Left hindlimb (tissue), 1 donor: Measurements from ENCODE around the gene HSPB9.
A peak's percentile ranks its signal among the peaks of the same experiment; 100 is the strongest.

Experiments
- DNase-seq: peaks from one replicate; pipeline ENCODE4 v3.0.0-alpha.2; 2018

The HSPB9 gene

GRCh38 chr17:42122371-42123303 lies at the start of gene HSPB9:
Gene HSPB9, plus strand, starts transcription at chr17:42122804. Its CDS starts 47 bp downstream, at chr17:42122851.
- peak; percentile 67 for DNase-seq

GRCh38 chr17:42075789-42076188 lies 46.8 kb upstream of the HSPB9 start:
- DNase-seq = no peak

- DNase-seq = no peak
Measured at GRCh38 chr17:42076797-42077559, 45.6 kb upstream of the HSPB9 start.

- DNase-seq = no peak
Measured at GRCh38 chr17:42077755-42078154, 44.8 kb upstream of the HSPB9 start.

GRCh38 chr17:42078396-42079043 lies 44.1 kb upstream of the HSPB9 start:
- no peak for DNase-seq

- DNase-seq = no peak
Measured at GRCh38 chr17:42079541-42079940, 43.1 kb upstream of the HSPB9 start.

- no peak for DNase-seq
Measured at GRCh38 chr17:42081516-42082129, 41.0 kb upstream of the HSPB9 start.

GRCh38 chr17:42087042-42087701 lies 35.4 kb upstream of the HSPB9 start:
- DNase-seq = no peak

GRCh38 chr17:42087736-42088705 lies 34.6 kb upstream of the HSPB9 start:
- peak; percentile 81 for DNase-seq

- no peak for DNase-seq
Measured at GRCh38 chr17:42088736-42089135, 33.9 kb upstream of the HSPB9 start.

- no peak for DNase-seq
Measured at GRCh38 chr17:42090964-42091790, 31.4 kb upstream of the HSPB9 start.

- no peak for DNase-seq
Measured at GRCh38 chr17:42092939-42093338, 29.7 kb upstream of the HSPB9 start.

GRCh38 chr17:42094375-42095069 lies 28.1 kb upstream of the HSPB9 start:
- DNase-seq = no peak

- no peak for DNase-seq
Measured at GRCh38 chr17:42096360-42097111, 26.1 kb upstream of the HSPB9 start.

GRCh38 chr17:42097691-42098631 lies 24.6 kb upstream of the HSPB9 start, which contains the start of gene ZNF385C:
Gene ZNF385C, minus strand, starts transcription at chr17:42098473. Its CDS starts 35,417 bp downstream, at chr17:42063056.
- no peak for DNase-seq

GRCh38 chr17:42098730-42099399 lies 23.7 kb upstream of the HSPB9 start:
- no peak for DNase-seq
